Osteocyte (in vitro differentiated cells): ENCODE results near the gene PLA2G4D. TPM values are rescaled to one million over a fixed set of nuclear protein-coding genes. Genes with fewer than 3 reads are reported as not detected.

Experiments used
- DNase-seq: peaks from one replicate; pipeline ENCODE4 v3.0.0; 2021; ENCODE audit warnings: mixed read lengths; ENCODE audit not compliant: unreplicated experiment; ENCODE audit errors: extremely low spot score
- H3K27ac Mint-ChIP-seq: one replicate; pipeline ENCODE4 v1.8.0; 2021; ENCODE audit warnings: mild to moderate bottlenecking, mixed read lengths; ENCODE audit not compliant: unreplicated experiment
- H3K27me3 Mint-ChIP-seq: one replicate; pipeline ENCODE4 v1.8.0; 2021; ENCODE audit warnings: mixed read lengths; ENCODE audit not compliant: unreplicated experiment
- H3K36me3 Mint-ChIP-seq: one replicate; pipeline ENCODE4 v1.8.0; 2021; ENCODE audit warnings: mixed read lengths; ENCODE audit not compliant: unreplicated experiment
- H3K4me1 Mint-ChIP-seq: one replicate; pipeline ENCODE4 v1.8.0; 2021; ENCODE audit warnings: mixed read lengths; ENCODE audit not compliant: unreplicated experiment
- H3K4me3 Mint-ChIP-seq: one replicate; pipeline ENCODE4 v1.8.0; 2021; ENCODE audit warnings: mild to moderate bottlenecking, moderate library complexity, mixed read lengths; ENCODE audit not compliant: unreplicated experiment
- H3K9me3 Mint-ChIP-seq: one replicate; pipeline ENCODE4 v1.8.0; 2021; ENCODE audit warnings: mixed read lengths; ENCODE audit not compliant: unreplicated experiment
- total RNA-seq: library from RNA; stranded (reverse); gene quantifications from 2 replicates; pipeline ENCODE4 v1.2.1, GENCODE V29; 2021
- TF ChIP-seq, protein P1 (sequence below): fragments of 200-600 bp; sonication (generic); IDR thresholded peaks from 2 replicates; pipeline ENCODE4 v1.5.0; 2021; ENCODE audit warnings: antibody characterized with exemption, mild to moderate bottlenecking, moderate library complexity

PLA2G4D gene
- total RNA-seq, 1 donor from 2014 or later, result not detected

GRCh38 chr15:42083605-42083908 is 10.8 kb downstream of the PLA2G4D start:
- Mint-ChIP-seq H3K9me3 (no peaks in the 10 kb centered on the region), H3K27ac (no peak overlapping the region), H3K4me1 (peaks cover 7% of the 10 kb centered on the region), H3K36me3 (no peaks in the 10 kb centered on the region), H3K4me3 (no peak overlapping the region), H3K27me3 (peaks cover 46% of the 10 kb centered on the region)
- no peak for DNase-seq
- TF ChIP-seq, protein P1, sequence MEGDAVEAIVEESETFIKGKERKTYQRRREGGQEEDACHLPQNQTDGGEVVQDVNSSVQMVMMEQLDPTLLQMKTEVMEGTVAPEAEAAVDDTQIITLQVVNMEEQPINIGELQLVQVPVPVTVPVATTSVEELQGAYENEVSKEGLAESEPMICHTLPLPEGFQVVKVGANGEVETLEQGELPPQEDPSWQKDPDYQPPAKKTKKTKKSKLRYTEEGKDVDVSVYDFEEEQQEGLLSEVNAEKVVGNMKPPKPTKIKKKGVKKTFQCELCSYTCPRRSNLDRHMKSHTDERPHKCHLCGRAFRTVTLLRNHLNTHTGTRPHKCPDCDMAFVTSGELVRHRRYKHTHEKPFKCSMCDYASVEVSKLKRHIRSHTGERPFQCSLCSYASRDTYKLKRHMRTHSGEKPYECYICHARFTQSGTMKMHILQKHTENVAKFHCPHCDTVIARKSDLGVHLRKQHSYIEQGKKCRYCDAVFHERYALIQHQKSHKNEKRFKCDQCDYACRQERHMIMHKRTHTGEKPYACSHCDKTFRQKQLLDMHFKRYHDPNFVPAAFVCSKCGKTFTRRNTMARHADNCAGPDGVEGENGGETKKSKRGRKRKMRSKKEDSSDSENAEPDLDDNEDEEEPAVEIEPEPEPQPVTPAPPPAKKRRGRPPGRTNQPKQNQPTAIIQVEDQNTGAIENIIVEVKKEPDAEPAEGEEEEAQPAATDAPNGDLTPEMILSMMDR, result no peak

GRCh38 chr15:42082823-42083604 is 11.3 kb downstream of the PLA2G4D start:
- TF ChIP-seq, protein P1, result no peak
- Mint-ChIP-seq H3K9me3 (no peaks in the 10 kb centered on the region), H3K36me3 (no peaks in the 10 kb centered on the region)

DNA sequence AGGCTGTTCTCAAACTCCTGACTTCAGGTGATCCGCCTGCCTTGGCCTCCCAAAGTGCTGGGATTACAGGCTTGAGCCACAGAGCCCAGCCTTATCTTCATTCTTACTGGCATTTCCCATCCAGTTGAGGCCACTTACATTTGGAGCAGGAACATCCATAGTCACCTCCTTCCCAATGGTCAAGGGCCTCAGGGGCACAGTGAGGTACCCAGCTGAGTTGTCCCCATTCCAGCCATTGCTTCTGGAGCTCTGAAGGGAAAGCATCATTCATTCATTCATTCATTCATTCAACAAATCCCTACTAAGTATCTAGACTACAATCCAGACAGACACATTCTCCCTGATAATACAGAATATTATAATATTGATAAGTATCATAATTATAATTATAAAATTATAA is 12.2 kb downstream of the PLA2G4D start:
- Mint-ChIP-seq H3K27me3 (peaks cover 52% of the 10 kb centered on the region), H3K9me3 (no peaks in the 10 kb centered on the region), H3K4me3 (no peak overlapping the region), H3K27ac (no peak overlapping the region), H3K4me1 (peaks cover 7% of the 10 kb centered on the region), H3K36me3 (no peaks in the 10 kb centered on the region)
- DNase-seq, result no peak
- TF ChIP-seq, protein P1, result no peak

More at GRCh38 chr15:42082823-42083604, 11.3 kb downstream of the PLA2G4D start:
- no peak for DNase-seq
- H3K4me3 Mint-ChIP-seq, result no peak overlapping the region
- H3K27ac Mint-ChIP-seq, result no peak overlapping the region
- peaks cover 48% of the 10 kb centered on the region for H3K27me3 Mint-ChIP-seq
- peaks cover 7% of the 10 kb centered on the region for H3K4me1 Mint-ChIP-seq

DNA sequence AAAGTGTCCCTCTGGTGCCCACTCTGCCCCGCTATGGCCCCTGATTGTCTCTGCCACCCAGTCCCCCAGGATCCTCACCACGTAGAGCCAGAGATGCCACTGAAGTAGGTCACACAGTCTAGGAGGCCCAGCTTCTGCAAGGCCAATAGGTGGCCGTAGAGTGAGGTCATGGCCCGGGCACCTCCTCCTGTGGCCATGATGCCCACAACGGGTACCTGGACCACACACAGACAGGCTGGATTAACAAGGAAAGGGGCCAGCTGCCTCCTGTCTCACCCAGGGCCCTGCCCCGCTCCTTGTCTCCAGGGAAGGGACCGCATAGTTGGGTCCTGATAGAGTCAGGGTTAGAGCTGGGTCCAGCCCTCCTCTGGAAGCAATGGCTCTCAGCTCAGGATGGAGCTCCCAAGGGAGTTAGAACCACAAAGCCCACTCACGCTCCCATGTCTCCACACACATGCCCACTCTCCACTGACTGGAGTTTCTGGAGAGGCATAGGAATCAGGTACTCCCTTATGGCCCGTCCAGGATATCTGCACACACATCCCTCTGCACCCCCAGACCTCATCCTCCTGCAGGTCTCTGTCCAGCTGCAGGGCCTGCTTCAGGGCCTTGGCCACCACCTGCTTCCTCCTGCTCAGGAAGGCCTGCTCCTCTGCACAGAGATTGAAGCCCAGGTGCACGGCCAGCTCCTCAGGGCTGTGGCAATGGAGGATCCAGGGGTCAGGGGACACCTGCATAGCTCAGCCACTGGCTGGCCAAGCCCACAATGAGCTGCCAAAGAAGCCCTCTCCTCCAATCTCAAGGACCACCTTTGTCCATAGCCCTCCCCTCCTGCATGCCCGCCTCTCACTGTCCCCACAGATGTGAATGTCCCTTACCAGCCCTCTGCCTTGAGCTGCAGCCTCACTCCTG is 13.2 kb downstream of the PLA2G4D start:
- Mint-ChIP-seq H3K36me3 (no peaks in the 10 kb centered on the region), H3K4me3 (no peak overlapping the region), H3K27me3 (peaks cover 56% of the 10 kb centered on the region), H3K4me1 (peaks cover 7% of the 10 kb centered on the region), H3K27ac (no peak overlapping the region), H3K9me3 (no peaks in the 10 kb centered on the region)
- DNase-seq, result no peak
- TF ChIP-seq, protein P1, result no peak
